GM21360 (cell line): Measurements from ENCODE around the gene CNNM3.
"Not testable (repeated sequence)": the region's sequence is repeated elsewhere in the genome, so short reads cannot be mapped to it uniquely, and the experiment has no call there.

Experiments
- ATAC-seq: cut with Tn5 transposase; IDR thresholded peaks from one replicate; pipeline ENCODE4 v1.9.1; 2021; ENCODE audit warnings: mild to moderate bottlenecking, moderate library complexity; ENCODE audit not compliant: unreplicated experiment

The CNNM3 gene

GRCh38 chr2:96798733-96799622 is 17.1 kb upstream of the CNNM3 start:
- no peak for ATAC-seq

- ATAC-seq = no peak
Measured at GRCh38 chr2:96799623-96799935, 16.5 kb upstream of the CNNM3 start.

- ATAC-seq = no peak
Measured at GRCh38 chr2:96800061-96801004, 15.7 kb upstream of the CNNM3 start.

- ATAC-seq = no peak
Measured at GRCh38 chr2:96801005-96801785, 14.9 kb upstream of the CNNM3 start.

- no peak for ATAC-seq
Measured at GRCh38 chr2:96801786-96802595, 14.1 kb upstream of the CNNM3 start.

GRCh38 chr2:96802721-96803120 is 13.3 kb upstream of the CNNM3 start:
- no peak for ATAC-seq

GRCh38 chr2:96804986-96805385 is 11.1 kb upstream of the CNNM3 start:
- ATAC-seq = no peak

GRCh38 chr2:96805946-96806345 is 10.1 kb upstream of the CNNM3 start:
- not testable (repeated sequence) for ATAC-seq

- ATAC-seq = no peak
Measured at GRCh38 chr2:96806468-96807126, 9.5 kb upstream of the CNNM3 start.

- ATAC-seq = no peak
Measured at GRCh38 chr2:96807127-96807471, 9.0 kb upstream of the CNNM3 start.

- ATAC-seq = no peak
Measured at GRCh38 chr2:96808176-96808837, 7.8 kb upstream of the CNNM3 start.

- ATAC-seq = no peak
Measured at GRCh38 chr2:96809216-96809882, 6.7 kb upstream of the CNNM3 start.

GRCh38 chr2:96809951-96810782 is 5.9 kb upstream of the CNNM3 start:
- ATAC-seq = no peak

- no peak for ATAC-seq
Measured at GRCh38 chr2:96810783-96811192, 5.3 kb upstream of the CNNM3 start.

- ATAC-seq = no peak
Measured at GRCh38 chr2:96811917-96812316, 4.2 kb upstream of the CNNM3 start.

GRCh38 chr2:96813656-96814055 is 2.4 kb upstream of the CNNM3 start:
- ATAC-seq = no peak

GRCh38 chr2:96815326-96816126 is 542 bp upstream of the CNNM3 start:
- peak; percentile 7 for ATAC-seq
